CD4-positive, alpha-beta T cell treated with Interleukin-17A for 1 hour (primary cell): ENCODE measurements around the gene NRBP1.

ENCODE experiments used
- DNase-seq: peaks from one replicate; pipeline ENCODE4 v3.0.0-alpha.2; 2020

NRBP1 gene

DNA sequence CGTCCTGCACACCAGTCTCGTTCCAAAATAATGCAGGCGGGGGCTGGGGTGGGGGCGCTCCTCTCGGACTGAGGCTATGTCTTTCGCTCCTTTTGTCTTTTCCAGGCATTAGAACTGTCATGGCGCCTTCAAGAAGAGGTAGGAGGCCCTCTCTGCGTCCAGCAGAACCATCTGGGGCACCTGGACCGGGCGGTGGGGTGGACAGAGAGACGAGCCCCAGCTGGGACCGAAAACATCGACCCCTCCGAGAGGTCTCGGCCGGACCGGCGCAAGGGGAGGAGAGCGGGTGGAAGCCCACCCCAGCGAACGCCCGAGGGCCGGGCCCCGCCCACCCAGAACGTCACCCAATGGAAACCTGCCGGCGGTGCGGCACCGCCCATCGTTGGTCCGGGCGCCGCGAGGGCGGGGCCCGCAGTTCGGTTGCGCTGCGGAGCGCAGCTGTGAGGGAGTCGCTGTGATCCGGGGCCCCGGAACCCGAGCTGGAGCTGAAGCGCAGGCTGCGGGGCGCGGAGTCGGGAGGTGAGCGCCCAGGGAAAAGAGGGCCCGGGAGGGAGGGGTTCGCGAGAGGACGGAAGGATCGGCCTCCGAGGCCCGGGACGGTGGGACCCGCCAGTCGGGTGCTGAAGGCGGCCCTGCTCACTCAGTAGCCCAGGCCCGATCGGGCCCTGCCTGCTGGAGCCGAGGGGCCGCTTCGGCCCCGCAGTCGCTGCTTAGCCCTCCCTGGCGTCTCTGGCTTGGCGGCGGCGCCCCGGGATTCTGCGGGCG is at the start of gene NRBP1:
NRBP1 (plus strand) TSS at position 419 of the 765 bp plus-strand sequence. CDS start 4,643 bp downstream, outside the sequence.
- peak; percentile 89 for DNase-seq

DNA sequence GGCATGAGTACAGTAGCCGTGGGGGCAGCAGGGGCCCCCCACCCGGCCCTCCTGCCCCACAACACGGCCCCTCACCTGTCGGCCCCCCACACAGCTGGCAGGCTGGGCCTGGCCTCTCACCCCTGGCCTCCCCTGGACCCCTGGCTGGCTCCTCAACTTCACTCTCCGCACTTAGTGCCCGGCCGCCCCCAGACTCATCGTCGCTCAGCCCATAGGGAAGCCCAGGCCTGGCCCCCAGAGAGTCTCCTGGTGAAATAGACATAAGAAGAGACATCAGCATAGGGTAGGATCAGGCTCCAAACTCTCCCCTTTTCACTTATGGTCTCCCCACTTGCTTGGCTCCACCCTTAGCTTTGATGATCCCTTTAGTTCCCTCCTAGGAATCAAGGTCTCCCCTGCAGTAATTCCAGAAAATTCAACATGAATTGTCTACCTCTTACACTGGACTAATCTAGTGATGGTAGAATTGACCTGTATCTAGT is 49.6 kb upstream of the NRBP1 start:
- DNase-seq: no peak

DNA sequence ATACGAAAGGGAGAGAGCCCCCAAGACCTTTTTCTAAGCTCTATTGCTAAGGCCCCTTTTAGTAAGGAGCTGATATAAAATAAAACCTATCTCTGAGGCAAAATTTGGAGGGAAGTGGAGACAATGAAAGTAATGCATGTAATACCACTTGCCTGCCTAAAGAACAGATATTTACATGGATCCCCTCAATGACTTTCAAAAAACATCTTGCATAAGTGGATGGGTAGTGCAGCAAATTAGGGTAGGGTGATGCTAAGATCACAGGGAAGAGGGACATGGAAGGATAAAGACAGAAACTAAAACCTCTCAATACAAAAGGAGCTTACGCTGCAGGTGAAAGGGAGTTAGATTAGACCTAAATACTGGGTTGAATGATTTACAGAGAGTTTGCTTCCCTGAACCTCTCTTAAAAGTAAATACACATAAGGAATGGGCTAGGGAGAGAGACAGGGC is 49.0 kb upstream of the NRBP1 start:
- DNase-seq: no peak

DNA sequence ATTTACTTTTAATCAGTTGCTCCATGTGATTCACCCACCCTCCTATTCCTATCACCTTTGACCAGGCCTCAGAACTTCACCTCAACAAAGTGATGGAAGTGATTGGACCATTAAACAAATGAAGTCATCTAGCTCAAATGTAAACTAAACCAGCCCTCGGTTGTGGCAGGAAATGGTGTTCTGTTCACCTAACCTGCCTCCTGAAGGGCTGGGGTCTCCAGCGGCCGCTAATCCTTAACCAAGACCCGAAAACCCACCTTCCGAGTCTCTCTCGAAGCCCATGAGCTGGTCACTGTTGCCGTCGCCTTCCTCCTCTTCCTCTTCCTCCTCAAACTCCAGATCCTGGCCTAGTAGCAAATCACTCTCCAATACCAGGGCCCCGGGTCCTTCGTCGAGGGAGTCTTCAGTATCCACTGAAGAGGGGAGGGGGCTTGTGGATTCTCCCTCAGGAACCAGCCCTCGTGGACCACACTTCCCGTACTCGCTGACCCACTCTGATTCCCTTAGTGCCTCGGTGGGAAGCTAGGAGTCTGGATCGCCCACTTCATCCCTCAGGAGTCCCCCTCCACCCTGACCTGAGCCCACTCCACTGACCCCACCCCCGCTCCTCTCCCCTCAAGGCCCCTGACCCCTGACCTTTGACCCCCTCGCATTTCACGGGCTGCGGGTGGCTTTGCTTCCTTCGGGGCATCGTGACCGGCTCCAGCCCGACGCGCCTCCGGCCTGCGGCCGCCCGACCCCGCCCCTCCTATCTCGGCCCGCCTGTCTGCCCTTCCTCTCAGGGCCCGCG is 48.4 kb upstream of the NRBP1 start:
- peak; percentile 56 for DNase-seq

DNA sequence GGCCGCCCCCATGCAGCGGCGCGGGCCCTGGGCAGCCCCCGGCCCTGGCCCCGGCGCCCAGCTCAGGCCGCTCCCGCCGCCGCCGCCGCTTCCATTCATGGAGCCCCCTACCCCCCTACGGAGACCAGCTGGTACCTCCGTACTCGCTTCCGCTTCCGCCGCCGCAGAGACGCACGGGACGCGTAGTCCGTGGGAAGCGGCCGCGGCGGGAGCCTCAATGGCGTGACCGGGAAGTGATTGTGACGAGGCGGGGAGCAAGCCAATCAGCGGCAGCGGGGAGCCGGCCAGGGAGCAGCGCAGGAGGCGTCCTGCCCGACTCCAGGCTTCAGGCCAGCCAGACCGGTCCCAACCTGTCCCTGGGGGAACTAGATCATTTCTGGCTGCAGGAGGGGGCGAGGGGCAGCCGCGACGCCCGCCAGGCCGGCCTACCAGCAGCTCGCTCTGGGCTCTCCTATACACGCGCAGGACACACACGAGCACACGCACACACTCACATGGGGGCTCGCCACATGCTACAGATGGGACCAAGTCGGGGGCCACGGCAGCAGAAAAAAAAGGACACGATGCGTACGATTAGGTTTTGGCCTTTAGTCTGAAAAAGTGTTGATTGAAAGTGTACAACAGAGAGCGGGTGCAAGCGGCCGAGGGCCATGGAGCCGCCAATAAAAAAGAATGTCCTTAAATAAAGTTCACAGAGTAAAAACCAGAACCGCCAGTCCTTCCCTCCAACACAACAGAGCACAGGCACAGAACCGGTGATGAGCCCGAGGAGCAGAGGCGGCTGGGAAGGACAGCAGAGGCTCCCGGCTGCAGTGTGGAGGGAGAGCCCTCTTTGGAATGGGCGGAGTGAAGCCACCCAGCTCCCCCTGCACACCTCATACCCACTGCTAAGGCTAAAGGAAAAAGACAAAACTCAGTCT is 47.5 kb upstream of the NRBP1 start, which contains the start of gene ZNF513:
ZNF513 (minus strand) TSS at position 109 of the 920 bp plus-strand sequence. CDS start 208 bp downstream, outside the sequence.
- DNase-seq: peak; percentile 91

DNA sequence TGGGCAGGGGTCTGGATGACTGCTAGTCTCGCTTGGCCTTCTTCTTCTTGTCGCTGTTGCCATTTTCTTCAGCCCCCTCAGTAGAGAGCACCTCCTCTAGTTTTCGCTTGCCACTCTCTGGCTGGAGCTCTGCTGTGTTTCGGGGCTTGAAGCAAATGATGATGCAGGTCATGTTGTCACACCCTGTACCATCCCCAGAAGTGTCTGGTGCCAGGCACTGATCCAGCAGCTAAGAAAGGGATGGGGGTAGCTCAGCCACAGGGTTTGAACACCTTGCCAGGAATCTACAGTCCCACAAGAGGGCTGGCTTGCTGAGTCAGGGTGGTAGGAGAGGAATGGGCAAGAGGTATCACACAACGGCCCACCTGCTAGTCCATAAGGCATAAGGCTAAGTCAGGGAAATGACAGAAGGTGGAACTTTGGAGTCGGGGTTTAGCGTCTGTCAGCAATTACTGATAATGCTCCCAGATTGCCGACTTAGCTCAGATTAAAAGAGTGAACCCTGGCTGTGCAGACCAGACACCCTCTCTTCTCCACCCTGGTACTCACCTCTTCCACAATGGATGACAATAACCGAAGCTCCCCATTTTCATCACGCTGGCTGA is 46.8 kb upstream of the NRBP1 start:
- DNase-seq: no peak

DNA sequence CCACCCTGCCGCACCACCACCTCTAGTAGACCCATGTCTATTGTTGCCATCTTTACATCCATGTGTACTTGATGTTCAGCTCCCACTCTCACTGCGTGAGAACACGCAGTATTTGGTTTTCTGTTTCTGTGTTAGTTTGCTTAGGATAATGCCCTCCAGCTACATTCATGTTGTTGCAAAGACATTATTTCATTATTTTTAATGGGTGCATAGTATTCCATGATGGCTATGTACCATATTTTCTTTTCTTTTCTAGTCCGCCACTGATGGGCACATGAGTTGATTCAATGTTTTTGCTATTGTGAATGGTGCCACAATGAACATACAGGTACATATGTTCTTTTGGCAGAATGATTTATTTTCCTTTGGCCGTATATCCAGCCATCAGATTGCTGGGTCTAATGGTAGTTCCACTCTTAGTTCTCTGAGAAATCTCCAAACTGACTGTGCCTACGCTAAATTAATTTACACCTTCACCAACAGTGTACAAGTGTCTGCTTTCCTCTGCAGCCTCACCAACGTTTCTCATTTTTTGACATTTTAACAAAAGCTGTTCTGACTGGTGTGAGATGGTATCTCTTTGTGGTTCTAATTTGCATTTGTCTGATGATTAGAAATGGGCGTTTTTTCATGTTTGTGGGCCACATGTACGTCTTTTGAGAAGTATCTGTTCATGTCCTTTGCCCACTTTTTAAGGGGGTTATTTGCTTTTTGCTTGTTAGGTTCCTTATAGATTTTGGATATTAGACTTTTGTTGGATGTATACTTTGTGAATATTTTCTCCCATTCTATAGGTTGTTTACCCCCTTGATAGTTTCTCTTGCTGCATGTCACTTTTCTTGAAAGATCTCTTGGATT is 37.4 kb upstream of the NRBP1 start:
- peak; percentile 75 for DNase-seq

DNA sequence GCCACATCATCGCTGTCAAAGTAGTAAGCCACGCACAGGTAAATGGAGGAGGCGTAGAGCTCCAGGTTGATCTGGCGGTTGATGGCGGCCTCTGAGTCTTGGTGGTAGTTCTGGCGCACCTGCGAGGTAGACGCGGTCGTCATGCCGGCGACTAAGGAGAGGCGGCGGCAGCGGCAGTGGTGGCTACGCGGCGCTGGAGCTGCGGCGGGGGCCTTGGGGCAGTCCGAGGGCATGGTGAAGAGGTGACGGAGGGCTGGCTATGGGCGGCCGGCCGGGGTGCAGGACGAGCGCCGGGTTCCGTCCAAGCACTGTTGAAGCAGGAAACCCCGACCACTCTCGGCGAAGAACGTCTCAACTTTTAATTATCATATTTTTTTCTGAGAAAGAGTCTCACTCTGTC is 35.2 kb upstream of the NRBP1 start:
- no peak for DNase-seq

DNA sequence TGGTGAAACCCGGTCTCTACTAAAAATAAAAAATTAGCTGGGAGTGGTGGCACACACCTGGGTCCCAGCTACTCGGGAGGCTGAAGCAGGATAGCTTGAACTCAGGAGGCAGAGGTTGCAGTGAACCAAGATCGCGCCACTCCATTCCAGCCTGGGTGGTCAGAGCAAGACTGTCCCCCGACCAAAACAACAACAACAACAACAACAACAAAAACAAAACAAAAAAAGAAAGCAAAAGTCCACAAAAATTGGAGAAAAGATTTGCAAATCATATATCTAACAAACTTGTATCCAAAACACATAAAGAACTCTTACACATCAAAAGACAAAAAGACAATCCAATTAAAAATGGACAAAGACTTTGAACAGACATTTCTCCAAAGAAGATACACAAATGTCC is 29.5 kb upstream of the NRBP1 start:
- no peak for DNase-seq

DNA sequence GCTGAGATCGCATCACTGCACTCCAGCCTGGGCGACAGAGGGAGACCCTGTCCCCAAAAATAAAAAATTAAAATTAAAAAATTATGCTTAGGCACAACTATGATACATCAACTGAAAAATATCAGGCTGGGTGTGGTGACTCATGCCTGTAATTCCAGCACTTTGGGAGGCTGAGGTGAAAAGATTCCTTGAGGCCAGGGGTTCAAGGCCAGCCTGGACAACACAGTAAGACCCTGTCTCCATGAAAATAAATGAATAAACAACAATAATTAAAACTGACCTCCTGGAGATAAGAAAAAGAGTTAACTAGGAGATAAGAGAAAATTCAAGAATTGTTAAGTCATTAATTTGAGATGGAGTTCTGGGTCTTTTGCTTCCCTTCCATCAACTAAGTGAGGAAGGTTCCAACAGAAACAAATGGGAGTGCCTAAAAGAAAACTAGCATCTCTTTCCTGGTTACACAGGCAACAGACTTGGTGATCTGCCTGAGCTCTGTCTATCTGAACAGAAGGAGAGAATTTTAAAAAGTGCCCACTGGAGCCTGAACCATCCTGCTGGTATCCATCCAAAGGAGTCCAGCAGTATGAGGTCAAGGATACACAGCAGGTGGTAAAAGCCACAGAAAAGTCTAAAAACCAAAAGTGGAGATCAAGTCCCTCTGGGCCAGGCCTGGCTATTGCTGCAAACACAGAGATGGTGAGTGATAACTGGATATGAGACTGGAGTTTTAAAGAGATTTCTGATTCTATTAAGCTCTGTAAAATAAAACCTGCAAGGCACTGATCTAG is 27.9 kb upstream of the NRBP1 start:
- DNase-seq: no peak

DNA sequence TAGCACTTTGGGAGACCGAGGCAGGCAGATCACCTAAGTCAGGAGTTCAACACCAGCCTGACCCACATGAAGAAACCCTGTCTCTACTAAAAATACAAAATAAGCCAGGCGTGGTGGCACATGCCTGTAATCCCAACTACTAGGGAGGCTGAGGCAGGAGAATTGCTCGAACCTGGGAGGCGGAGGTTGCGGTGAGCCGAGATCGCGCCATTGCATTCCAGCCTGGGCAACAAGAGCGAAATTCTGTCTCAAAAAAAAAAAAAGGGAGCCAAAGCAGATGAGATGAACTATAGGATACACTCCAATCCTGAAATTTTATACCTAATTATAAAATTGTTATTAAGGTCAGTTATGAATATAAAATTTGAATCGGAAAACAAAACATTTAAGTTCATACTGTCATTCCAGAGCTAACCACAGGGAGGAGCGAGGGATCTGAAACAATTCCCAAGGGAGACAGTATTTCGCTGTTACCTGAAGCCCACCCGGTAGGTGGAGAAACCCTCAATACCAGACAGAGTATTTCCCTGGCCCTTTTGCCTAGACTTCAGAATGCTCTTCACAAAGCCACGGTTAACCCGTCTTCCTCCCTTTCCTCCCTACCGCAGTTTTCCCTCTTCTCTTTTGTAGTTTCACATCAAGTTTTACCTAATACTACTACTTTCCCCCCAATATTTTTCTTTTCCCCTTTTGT is 20.5 kb upstream of the NRBP1 start:
- DNase-seq: no peak

DNA sequence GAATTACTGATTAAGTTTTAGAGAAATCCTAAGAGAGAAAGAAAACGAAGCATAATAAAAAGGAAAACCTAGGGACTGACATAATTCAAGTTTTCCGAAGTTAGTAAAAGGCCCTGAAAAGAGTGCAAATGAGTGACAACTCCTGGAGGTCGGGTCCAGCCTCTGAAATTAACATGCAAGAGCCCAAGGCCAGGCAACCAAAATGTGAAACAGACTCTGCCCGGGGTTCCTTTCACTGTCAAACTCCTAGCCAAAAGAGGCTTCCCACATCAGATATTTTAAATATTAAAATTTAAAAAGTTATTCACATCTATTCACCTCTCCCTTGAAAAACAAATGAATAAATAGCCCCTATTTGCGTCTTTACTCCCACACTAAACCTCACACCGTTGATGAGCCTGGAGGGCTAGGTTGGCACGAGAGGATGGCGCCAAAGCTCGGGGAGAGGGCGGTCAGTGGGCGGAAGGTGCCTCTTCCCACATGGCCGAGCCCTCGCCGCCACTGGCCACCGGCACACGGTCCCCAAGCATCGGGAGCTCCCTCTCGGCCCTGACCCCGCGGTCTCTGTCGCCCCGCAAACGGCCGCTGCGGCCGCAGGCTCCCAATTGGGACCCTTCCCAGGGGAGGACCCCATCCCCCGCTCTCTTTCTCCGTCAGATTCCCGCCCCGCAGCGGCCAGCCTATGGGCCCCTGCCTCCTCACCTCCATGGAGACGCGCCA is 19.7 kb upstream of the NRBP1 start:
- DNase-seq: no peak

DNA sequence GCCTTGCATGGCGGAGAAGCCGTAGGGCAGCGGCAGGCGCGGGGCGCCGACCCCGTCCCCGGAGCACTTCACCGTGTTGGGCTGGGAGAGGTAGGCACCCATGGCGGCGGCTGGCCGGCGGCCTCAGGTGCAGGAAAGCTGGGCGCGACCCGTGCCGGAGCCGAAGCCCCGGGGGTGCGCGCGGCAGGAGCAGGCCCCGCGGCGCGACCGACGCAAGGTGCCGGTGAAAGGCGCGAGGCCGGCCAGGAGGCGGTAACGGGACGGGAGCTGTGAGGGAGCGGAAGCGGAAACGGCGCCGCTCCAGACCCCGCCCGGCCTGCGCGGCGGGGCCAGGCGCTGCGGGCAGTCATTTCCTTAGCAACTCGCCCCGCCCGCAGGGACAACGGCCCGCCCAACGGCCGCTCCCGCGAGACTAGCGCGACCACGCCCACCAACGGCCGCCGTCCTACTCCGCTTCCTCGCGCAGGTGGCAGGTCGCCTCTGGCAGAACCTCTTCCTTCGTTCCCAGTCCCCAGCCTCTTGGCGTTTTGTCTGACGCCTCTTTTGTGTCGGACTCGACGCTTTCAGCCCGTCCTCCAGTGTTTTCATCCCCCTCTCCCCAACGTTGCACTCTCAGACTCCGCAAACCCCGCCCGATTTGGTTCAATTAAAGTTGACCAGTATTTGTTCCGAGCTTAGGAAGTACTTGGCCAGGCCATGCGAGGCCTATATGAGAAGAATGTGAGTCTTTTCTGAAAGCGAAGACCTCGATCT is 18.9 kb upstream of the NRBP1 start, which contains the start of gene PPM1G:
PPM1G (minus strand) TSS at position 271 of the 753 bp plus-strand sequence; CDS start at position 102, 169 bp downstream.
- peak; percentile 95 for DNase-seq

DNA sequence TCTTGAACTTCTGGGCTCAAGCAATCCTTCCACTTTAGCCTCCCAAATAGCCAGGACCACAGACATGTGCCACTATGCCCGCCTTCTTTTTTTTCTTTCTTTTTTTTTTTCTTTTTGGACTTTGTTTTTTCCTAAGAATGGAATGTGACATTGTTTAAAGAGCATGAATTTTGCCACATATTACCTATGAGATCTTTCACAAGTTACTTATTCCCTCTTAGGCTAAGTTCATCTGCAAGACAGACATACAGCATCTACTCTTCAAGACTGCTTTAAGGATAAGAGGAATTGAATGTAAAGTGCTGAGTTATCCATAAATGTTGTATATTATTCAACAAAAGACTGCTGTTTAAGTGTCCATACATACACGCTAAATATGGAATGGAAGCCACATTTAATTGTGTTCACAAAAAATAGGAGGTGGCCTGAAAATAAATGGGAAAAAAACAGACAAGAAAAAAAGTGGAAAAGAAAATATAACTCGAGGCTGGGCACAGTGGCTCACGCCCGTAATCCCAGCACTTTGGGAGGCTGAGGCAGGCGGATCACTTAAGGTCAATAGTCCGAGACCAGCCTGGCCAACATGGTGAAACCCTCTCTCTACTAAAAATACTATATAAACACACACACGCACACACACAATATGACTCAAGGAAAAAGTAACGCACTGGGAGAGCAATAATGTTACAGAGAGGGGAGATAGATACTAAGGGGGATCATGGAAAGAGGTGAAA is 15.8 kb upstream of the NRBP1 start:
- no peak for DNase-seq

DNA sequence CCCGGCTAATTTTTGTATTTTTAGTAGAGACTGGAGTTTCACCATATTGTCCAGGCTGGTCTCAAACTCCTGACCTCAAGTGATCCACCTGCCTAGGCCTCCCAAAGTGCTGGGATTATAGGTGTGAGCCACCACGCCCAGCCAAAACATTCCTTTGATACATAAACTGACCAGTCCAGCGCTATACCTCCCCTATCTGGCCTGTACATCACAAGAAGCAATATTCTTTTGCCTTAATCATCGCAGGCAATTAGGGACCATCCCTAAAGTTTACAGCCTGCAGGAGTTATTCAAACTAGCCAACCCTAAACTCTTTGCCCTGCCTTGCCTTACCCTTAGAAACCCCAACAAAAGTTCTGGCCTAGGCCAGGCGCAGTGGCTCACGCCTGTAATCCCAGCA is 12.3 kb upstream of the NRBP1 start:
- DNase-seq: no peak

DNA sequence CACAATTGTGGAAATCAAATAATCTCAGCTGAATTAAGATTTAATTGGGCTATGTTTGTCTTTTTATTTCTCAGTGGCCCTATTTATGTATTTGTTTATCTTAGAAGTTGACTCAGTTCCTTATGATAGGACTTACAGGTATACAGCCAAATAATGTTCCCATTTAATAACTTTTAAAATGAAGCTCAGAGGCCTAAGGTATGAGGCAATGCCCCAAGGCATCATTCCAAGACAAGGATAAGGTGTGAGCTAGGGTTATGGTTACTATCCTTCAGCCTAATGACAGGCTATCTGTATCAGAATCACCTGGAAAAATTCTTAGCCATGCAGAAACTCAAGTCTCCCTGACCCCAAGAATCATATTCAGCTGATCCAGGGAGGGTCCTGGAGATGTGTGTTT is 7.4 kb upstream of the NRBP1 start:
- no peak for DNase-seq

DNA sequence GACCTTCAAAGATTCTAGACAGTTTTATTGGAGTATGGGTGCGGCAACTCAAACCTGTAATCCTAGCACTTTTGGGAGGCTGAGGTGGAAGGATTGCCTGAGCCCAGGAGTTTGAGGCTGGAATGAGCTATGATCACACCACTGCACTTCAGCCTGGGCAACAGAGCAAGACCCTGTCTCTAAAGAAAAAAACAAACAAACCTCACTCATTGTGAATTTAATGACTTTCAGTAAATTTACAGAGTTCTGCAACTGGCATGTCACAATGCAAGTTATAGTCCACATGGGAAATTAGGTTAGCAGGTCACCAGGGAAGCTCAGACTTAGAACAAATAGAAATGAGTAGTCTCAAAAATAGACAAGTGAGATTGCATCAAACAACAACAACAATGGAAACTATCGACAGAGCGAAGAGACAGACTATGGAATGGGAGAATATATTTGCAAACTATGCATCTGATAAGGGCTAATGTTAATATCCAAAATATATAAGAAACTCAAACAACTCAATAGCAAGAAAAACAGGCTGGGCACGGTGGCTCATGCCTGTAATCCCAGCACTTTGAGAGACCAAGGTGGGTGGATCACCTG is 6.7 kb upstream of the NRBP1 start:
- DNase-seq: no peak
